Retina (tissue), 1 donor: ENCODE data around the gene ACAP2.

Experiments used
- DNase-seq: peaks from one replicate; pipeline ENCODE4 v3.0.0-alpha.2; 2016

The ACAP2 gene

GRCh38 chr3:195258449-195259153, 184.2 kb downstream of the ACAP2 start:
- DNase-seq, result no peak

- DNase-seq, result no peak
These were observed 185.1 kb downstream of the ACAP2 start for GRCh38 chr3:195257454-195258448.

- DNase-seq, result no peak
These were observed 186.0 kb downstream of the ACAP2 start for GRCh38 chr3:195256639-195257453.

- no peak for DNase-seq
These were observed 187.0 kb downstream of the ACAP2 start for GRCh38 chr3:195255571-195256501.

- no peak for DNase-seq
These were observed 187.7 kb downstream of the ACAP2 start for GRCh38 chr3:195255176-195255500.

- no peak for DNase-seq
These were observed 188.2 kb downstream of the ACAP2 start for GRCh38 chr3:195254454-195255175.

- no peak for DNase-seq
These were observed 188.8 kb downstream of the ACAP2 start for GRCh38 chr3:195253923-195254432.

- DNase-seq, result no peak
These were observed 191.3 kb downstream of the ACAP2 start for GRCh38 chr3:195251336-195252065.

- DNase-seq, result peak; percentile 67
These were observed 192.2 kb downstream of the ACAP2 start for GRCh38 chr3:195250473-195251251.

- no peak for DNase-seq
These were observed 192.9 kb downstream of the ACAP2 start for GRCh38 chr3:195249858-195250464.

- DNase-seq, result no peak
These were observed 193.6 kb downstream of the ACAP2 start for GRCh38 chr3:195249057-195249770.

GRCh38 chr3:195248281-195248680, 194.5 kb downstream of the ACAP2 start:
- DNase-seq, result no peak

GRCh38 chr3:195247863-195248189, 195.0 kb downstream of the ACAP2 start:
- DNase-seq, result no peak

- no peak for DNase-seq
These were observed 195.5 kb downstream of the ACAP2 start for GRCh38 chr3:195247086-195247862.

- no peak for DNase-seq
These were observed 196.2 kb downstream of the ACAP2 start for GRCh38 chr3:195246581-195246995.

GRCh38 chr3:195245531-195245951, 197.3 kb downstream of the ACAP2 start:
- no peak for DNase-seq

- no peak for DNase-seq
These were observed 201.0 kb downstream of the ACAP2 start for GRCh38 chr3:195241592-195242355.
